Fibroblast of gingiva (primary cell): ENCODE measurements around the gene SIGLEC8.
"Not testable (repeated sequence)": the region's sequence is repeated elsewhere in the genome, so short reads cannot be mapped to it uniquely, and the experiment has no call there.

Experiments
- DNase-seq: peaks from one replicate; pipeline ENCODE4 v3.0.0-alpha.2; 2011; ENCODE audit warnings: low read depth

The SIGLEC8 gene

DNA sequence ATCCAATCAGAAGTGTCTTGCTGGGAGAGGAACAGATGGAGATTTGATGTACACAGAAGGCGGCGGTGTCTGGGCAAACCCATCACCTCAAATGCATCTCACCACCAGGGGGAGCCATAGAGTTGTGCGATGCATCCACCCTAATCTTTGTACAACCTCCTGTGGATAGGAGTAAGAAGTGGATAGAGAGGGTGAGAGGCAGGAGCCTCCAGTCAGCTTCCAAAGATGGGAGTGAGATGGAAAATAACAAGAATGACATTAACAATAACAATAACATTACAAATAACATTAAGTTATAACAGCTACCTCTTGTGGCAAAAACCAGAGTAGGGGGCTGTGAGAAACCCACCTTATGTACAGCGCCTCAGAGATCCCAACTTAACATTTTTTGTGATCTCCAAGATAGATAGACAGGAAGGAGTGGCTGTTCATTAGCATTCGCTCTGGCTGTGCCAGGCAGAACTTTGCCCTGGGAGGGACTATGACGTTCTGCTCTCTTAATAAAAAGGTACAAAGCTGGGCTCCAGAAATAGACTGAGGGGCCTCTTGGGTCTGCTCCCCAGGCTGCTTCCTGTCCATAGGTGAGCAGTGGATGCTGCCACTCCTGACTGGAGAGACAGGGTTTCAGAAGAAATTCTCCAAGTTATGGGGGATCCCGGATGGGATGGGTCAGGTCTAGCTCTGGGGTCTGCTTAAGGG lies 14.9 kb upstream of the SIGLEC8 start:
- peak; percentile 33 for DNase-seq

GRCh38 chr19:51472607-51473006 lies 14.4 kb upstream of the SIGLEC8 start:
- DNase-seq = no peak

DNA sequence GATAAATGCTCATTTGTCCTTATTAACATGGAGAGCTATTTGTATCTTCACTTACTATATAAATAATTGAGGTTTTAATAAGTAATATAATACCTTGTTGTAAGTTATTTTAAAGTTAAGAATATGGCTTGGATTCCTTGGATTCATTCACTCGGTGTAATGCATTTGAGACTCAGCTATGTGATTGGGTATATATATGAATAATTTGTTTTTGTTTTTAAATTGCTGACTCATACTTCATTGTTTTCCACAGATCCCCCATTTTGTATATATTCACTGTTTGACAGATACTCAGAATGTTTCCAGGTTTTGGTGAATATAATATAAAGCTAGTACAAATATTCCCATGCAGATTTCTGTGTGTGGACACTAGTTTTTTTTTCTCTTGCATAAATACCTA lies 13.3 kb upstream of the SIGLEC8 start:
- no peak for DNase-seq

GRCh38 chr19:51470966-51471365 lies 12.7 kb upstream of the SIGLEC8 start:
- no peak for DNase-seq

DNA sequence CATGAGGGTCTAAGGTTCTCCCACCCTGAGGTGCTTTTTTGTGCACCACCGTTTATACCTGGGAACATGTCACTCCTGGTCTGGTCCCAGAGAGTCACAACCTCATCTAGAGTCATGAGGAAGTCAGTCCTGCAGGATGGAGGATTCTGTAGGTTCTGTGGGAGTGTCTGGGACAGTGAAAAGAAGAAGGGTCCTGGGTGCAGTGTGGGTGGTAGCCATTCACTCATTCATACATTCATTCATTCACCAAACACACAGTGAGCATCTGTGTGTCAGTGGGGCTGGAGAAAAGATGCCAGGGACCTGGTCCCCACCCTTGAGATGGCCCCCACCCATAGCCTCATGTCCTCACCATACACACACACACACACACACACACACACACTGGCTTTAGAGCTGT lies 11.4 kb upstream of the SIGLEC8 start:
- no peak for DNase-seq

DNA sequence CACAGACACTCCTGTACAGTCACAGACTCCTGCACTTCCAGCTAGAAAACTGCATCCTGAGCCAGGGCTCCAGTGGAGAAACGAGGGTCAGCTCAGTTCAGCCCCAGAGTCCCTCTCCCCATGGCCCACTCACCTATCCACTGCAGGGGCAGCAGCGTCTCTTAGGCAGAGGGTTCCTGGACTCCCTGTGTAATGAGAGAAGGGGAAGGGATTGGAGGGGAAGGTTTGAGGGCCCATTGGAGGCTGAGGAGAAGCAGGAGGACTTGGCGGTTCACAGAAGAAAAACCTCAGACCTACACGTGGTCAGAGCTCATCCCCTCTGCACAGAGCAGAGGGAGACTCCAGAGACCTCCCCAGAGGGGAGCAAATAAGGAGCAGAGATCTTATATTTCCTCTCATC lies 10.9 kb upstream of the SIGLEC8 start:
- DNase-seq = no peak

DNA sequence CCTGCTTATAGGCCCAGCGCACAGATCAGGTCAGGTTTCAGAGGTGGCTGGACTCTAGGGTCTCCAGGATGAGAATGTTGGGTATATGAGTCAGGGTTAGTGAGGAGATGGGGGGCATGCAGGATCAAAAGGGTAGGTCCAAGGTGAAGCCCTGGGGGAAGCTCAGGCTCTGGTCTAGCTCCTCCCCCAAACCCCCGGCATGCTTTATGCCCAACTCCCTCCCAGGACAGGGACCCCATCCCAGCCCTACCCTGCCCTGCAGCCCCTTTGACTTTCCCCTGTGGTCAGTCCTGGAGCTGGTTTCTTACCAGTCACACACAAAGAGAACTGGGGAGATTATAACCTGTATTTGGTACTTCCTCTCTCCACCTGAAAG lies 10.3 kb upstream of the SIGLEC8 start:
- DNase-seq = no peak

- no peak for DNase-seq
Measured at GRCh38 chr19:51467864-51468544, 9.8 kb upstream of the SIGLEC8 start.

GRCh38 chr19:51466723-51467122 lies 8.5 kb upstream of the SIGLEC8 start:
- no peak for DNase-seq

- DNase-seq = not testable (repeated sequence)
Measured at GRCh38 chr19:51463976-51464581, 5.8 kb upstream of the SIGLEC8 start.

DNA sequence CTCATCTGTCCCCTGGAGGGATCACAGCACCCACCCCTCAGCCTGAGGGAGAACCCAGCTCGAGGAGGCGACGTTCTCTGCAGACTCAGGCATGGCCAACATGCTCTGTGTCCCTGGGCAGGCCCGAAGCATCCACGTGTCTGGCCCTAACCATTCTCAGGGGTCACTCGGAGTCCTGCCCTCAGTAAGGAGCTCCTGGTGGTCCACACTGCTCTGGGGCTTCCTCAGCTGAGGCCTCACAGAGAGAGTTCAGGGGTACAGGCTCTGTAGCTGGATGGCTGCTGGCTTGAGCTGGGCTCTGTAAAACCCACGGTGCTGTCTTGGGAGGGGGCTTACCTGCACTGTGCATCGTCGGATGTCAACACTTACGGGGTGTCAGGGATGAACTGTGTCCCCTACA lies 4.4 kb upstream of the SIGLEC8 start:
- no peak for DNase-seq

DNA sequence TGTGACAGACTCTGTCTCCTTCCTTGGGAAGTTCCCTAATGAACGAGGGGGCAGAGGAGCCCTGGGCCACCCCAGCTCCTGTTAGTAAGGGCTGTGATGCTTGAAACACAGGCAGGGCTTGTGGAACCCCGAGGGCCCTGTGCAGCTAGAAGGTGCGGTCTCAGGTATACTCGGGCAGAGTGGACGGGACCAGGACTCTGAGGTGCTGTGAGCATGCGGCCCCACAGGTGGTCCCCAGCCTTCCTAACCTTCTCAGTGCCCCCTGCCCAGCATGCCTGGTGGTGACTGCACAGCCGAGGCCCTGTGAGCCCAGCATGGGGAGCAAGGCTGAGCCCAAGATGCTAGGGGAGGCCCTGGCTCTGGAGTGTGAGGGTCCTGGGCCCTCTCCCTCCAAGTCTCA lies 4.0 kb upstream of the SIGLEC8 start:
- DNase-seq = no peak

- DNase-seq = no peak
Measured at GRCh38 chr19:51461723-51462161, 3.5 kb upstream of the SIGLEC8 start.

DNA sequence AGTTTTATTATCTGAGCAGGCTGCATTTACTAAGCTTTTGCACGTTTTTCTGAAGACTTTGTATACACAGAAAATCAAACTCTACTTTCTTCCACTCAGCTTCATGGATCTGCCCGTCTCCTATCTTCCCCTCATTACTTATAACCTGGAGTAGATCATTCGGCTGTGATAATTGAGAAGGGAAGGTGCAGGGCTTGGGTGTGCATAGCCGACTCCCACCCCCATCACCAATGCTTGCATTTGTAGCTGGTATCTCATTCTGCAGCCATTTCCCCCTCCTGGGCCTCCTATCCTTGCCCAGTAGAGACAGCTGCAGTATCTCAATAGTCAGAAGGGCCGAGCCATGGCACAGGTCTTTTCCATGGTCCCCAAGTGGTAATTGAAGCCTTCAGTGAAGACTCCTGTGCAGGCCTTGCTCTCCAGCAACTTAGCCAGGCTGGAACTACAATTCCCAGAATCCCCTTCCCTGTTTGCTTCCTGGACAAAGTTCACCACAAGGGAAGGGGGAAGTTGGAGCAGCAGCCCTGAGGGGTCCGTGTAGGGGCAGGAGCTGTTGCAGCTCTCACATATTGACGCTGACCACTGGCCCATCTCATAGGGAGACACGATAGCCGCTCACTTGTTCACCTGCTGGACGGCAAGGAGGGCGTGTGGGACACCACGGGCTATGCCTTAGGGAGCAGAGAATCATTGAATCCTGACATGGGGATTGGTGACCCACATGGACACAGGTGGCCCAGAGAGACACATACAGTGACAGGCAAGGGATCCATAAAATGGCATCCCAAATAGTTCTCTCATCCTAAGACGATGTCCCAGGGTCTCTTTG lies 2.1 kb upstream of the SIGLEC8 start:
- no peak for DNase-seq

DNA sequence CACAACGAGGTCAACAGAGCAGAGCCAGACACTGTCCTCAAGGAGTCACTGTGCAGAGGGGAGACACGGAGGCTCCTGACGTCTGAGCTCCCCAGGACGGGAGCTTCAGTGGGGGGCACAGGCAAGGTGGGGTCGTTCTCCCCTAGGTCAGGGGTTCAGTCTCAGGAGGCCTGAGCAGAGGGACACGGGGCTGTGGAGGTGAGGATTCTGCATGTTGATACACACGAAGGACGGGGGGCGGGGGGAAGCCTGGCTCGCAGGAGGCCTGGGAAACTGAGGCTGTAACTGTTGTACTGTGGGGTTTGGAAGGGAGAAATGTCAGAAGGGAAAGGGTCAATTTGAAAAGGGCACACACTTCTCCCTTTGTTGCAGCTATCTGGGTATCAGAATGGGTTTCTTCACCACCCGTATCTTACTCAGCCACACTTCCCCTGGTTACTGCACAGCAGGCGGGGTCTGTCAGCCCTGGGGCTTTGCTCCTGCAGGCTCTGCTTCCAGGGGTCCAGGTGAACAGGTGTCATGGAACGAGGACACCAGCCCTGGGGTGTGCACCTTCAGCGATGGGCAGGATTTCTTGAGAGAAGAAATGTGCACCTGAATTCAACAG lies 748 bp upstream of the SIGLEC8 start:
- no peak for DNase-seq

DNA sequence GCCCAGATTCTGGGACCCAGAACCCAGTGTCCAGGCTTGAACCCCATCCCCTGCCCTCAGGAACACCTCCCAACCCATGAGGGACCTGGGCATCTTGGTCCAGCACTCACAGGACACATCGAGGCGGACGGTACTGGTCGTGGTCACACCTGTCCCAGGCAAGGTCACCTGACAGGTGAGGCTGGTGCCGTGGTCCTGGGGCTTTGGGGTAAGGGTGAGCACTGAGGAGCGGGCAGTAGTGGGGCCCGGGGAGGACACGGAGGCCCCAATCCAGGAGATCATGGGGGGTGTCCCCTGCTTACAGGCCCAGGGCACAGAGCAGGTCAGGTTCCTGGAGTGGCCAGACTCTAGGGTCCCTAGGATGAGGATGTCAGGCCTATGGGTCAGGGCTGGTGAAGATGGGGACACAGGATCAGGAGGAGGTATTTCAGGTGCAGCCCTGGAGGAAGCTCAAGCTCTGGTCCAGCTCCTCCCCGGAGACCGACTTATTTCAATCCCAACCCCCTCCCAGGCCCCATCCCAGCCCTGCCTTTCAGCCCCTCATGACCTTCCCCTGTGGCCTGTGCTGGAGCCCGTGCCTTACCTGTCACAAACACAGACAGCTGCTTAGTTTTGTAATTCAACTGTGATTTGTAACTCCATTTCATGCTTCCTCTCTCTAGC lies 772 bp downstream of the SIGLEC8 start:
- no peak for DNase-seq

- DNase-seq = no peak
Measured at GRCh38 chr19:51456541-51457290, 1.5 kb downstream of the SIGLEC8 start.

DNA sequence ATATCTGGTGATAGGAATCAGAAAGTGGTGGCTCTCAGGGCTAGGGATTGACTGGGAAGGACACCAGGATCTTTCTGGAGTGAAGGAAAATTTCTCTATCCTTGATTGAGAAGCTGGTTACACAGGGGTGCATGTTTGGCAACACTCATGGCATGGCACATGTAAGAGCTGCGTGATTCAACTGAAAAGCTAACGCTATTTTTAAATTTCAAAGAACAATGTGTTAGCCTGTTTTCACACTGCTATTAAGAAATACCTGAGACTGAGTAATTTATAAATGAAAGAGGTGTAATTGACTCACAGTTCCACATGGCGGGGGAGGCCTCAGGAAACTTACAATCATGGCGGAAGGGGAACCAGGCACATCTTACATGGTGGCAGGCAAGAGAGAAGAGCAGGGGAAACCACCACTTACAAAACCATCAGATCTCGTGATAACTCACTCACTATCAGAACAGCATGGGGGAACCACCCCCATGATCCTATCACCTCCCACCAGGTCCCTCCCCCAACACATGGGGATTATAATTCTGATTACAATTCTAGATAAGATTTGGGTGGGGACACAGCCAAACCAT lies 7.4 kb downstream of the SIGLEC8 start:
- no peak for DNase-seq

- no peak for DNase-seq
Measured at GRCh38 chr19:51448411-51449016, 9.7 kb downstream of the SIGLEC8 start.

- DNase-seq = no peak
Measured at GRCh38 chr19:51448011-51448410, 10.2 kb downstream of the SIGLEC8 start.
